Measurements from ENCODE around the gene AVP. TPM values are rescaled to one million over a fixed set of nuclear protein-coding genes. Genes with fewer than 3 reads are reported as not detected.

AVP gene
- total and polyA plus RNA-seq, 9 of the 15 experiments (the other 6 are each of a cell fraction or from before 2014, with no cell fraction given): not detected

DNA sequence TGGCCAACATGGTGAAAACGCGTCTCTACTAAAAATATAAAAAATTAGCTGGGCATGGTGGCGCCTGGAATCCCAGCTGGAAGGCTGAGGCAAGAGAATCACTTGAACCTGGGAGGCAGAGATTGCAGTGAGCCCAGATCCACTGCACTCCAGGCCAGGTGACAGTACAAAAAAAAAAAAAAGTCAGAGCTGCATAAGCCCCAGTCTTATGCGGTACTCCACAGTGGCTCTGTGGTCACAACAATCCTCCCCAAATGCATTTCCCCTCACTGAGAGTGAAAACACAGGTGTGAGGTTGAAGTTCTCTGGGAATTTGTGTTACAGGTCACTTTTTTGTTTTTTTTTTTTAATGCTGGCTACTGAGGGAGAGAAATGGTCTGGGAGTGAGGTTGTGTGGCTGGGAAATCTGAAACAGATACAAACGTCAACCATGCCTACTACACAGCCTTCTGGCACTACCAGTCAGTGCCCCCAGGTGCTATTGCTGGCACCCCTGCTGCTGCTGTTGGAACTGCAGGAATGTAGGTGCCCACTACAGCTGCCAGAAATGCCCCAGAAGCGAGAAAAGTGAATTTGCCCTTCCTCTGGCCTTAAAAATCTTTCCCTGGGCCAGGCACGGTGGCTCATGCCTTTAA is 33.0 kb downstream of the AVP start (continued):
- TF ChIP-seq, protein P1, sequence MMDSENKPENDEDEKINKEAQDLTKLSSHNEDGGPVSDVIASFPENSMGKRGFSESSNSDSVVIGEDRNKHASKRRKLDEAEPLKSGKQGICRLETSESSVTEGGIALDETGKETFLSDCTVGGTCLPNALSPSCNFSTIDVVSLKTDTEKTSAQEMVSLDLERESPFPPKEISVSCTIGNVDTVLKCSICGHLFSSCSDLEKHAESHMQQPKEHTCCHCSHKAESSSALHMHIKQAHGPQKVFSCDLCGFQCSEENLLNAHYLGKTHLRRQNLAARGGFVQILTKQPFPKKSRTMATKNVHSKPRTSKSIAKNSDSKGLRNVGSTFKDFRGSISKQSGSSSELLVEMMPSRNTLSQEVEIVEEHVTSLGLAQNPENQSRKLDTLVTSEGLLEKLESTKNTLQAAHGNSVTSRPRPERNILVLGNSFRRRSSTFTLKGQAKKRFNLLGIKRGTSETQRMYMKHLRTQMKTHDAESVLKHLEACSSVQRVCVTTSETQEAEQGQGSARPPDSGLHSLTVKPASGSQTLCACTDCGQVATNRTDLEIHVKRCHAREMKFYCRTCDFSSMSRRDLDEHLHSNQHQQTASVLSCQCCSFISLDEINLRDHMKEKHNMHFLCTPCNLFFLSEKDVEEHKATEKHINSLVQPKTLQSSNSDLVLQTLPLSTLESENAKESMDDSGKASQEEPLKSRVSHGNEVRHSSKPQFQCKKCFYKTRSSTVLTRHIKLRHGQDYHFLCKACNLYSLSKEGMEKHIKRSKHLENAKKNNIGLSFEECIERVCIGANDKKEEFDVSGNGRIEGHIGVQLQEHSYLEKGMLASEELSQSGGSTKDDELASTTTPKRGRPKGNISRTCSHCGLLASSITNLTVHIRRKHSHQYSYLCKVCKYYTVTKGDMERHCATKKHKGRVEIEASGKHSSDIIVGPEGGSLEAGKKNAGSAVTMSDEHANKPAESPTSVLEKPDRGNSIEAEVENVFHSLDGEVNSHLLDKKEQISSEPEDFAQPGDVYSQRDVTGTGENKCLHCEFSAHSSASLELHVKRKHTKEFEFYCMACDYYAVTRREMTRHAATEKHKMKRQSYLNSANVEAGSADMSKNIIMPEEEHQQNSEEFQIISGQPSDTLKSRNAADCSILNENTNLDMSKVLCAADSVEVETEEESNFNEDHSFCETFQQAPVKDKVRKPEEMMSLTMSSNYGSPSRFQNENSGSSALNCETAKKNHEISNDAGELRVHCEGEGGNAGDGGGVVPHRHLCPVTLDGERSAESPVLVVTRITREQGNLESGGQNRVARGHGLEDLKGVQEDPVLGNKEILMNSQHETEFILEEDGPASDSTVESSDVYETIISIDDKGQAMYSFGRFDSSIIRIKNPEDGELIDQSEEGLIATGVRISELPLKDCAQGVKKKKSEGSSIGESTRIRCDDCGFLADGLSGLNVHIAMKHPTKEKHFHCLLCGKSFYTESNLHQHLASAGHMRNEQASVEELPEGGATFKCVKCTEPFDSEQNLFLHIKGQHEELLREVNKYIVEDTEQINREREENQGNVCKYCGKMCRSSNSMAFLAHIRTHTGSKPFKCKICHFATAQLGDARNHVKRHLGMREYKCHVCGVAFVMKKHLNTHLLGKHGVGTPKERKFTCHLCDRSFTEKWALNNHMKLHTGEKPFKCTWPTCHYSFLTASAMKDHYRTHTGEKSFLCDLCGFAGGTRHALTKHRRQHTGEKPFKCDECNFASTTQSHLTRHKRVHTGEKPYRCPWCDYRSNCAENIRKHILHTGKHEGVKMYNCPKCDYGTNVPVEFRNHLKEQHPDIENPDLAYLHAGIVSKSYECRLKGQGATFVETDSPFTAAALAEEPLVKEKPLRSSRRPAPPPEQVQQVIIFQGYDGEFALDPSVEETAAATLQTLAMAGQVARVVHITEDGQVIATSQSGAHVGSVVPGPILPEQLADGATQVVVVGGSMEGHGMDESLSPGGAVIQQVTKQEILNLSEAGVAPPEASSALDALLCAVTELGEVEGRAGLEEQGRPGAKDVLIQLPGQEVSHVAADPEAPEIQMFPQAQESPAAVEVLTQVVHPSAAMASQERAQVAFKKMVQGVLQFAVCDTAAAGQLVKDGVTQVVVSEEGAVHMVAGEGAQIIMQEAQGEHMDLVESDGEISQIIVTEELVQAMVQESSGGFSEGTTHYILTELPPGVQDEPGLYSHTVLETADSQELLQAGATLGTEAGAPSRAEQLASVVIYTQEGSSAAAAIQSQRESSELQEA (IDR thresholded peaks at IDR 0.05; ENCODE audit: low read depth): no peak
- TF ChIP-seq HDAC1 (IDR thresholded peaks at IDR 0.05) (no peak), MTA3 (IDR thresholded peaks at IDR 0.05; ENCODE audit: borderline replicate concordance) (no peak)

All from K562 (cell line).